GM18861 (cell line): ENCODE results near the gene MUC4.
"Not testable (repeated sequence)": the region's sequence is repeated elsewhere in the genome, so short reads cannot be mapped to it uniquely, and the experiment has no call there.

ENCODE experiments used
- ATAC-seq: cut with Tn5 transposase; IDR thresholded peaks from one replicate; pipeline ENCODE4 v1.9.1; 2021; ENCODE audit not compliant: unreplicated experiment

MUC4 gene

DNA sequence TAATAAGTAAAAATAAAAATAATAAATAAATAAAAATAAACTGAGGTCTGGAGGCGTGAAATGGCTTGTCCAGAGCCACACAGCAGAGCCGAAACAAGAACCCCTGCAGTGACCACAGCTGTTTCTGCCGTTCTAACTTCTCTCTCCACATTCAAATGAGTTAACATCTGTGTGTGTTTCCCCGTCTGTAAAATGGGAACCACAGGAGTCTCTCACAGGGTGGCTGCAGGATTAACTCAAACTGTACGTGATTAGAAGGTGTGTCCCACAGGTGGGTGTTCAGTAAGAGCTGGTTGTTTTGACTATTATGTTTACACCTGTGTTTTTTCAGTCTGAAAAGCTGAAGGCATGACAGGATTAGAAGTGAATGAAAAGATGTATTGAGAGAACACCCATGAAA is 27.0 kb upstream of the MUC4 start:
- ATAC-seq, result no peak

DNA sequence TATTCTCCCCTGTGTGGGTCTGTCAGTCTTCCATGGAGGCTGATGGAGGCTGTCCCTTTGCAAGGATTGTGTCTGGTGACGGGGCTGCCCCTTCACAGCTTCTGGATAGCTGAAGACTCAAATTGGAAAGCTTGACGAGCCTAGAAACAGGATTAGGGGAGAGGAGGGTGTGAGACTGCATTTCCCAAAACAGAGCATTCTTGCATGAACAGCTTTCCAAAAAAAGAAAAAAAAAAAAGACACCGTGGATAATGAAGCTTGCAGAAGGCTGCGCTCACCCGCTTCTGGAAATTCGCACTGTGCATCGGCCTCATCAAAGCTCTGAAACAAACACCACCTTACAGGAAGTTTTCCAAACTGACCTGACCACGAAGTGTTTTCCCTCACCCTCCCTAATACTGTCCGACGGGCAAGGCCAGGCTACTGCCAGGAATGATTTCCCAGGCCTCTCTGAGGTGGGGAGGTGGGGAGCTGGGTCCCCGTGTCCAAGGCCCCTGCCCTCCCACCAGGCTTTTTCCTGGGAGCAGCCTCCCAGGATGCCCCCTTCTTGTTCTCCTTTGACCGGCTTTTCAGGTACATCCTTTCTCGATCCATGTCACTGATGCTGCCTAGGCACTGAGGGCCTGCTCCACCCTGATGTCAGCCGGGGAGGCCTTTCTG is 24.9 kb upstream of the MUC4 start:
- no peak for ATAC-seq

DNA sequence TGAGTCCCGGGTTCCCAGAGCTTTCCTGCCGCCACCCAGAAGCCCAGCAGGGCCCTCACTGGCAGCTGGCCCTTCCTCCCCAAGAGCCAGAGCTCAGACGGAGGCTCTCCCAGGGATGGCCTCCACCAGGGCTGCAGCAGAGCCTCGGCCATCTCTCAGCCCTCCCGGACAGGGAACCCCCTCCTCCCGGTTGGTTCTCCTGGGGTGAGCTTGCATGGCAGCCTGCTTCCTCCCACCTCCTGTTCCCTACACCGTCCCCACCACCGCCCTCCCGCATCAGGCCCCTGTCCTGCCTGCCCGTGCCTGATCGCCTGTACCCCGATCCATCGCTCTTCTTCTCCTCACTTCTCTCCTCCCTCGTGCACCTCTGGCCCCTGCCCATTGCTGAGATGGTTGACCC is 24.1 kb upstream of the MUC4 start:
- no peak for ATAC-seq

DNA sequence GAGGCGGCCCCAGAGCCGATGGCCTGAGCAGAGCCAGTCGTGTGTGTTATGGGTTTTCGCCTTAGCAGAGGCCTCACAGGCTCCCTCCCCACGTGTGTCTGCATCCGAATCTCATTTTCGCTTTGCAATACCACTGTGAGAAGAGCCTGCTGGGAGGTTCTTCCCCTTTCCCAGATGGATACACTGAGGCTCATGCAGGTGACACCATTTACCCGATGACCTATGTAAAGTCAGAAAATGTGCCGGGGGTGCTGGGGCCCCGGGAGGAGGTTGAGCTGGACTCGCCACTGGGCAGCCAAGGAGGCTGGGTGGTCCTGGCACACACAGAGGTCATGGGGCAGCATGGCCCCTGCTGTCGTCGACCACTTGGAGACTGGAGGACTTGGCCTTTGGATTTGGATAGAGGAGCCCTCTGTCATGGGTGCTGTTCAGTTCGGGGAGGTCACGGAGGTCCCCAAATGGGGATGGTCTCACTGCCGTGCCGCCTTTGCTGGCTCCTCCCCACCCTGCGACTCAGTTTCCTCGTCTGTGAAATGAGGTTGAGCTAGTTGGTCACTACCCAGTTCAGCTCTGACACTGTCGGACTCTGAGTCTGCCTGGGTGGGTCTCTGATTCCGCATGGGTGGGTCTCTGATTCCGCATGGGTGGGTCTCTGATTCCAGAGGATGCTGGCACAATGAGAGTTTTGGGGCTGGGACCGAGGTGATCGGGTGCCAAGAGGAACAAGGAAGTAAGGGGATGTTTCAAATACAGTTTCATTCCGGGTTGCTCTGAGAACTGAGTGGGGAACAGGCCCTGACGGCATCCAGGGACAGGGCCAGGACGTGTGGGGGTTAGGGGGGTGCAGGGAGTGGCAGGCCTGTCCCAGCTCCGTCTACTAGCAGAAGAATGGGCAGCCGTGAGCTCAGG is 23.2 kb upstream of the MUC4 start:
- no peak for ATAC-seq

DNA sequence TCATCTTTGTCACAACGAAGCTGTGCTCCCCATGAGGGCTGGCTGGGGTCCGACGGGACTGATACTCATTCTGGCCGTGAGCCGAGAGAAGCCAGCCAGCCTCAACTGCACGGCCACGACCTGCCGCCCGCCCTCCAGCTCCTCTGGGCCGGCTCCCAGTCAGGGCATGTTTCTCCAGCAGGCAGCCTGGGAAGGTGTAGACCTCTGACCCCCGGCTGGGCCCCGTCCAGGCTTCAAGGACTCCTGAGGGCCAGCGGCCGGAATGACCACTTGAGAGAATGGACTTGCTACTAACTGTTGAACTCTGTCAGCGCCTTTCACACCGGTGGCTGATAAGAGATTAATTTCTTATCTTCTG is 18.1 kb upstream of the MUC4 start:
- no peak for ATAC-seq

DNA sequence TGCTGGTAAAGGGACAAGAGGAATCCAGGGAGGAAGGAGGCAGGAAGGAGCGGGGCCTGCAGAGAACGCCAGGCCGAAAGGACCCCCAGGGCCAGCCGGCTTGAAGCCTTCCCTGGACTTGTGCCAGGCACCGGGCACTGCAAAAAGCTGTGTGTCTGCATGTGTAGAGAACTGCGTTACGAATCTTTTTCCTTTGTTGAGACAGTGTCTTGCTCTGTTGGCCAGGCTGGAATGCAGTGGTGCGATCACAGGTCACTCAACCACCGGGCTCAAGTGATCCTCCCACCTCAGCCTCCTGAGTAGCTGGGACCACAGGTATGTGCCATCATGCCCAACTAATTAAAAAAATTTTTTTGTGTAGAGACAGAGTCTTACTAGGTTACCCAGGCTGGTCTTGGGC is 17.0 kb upstream of the MUC4 start:
- no peak for ATAC-seq

DNA sequence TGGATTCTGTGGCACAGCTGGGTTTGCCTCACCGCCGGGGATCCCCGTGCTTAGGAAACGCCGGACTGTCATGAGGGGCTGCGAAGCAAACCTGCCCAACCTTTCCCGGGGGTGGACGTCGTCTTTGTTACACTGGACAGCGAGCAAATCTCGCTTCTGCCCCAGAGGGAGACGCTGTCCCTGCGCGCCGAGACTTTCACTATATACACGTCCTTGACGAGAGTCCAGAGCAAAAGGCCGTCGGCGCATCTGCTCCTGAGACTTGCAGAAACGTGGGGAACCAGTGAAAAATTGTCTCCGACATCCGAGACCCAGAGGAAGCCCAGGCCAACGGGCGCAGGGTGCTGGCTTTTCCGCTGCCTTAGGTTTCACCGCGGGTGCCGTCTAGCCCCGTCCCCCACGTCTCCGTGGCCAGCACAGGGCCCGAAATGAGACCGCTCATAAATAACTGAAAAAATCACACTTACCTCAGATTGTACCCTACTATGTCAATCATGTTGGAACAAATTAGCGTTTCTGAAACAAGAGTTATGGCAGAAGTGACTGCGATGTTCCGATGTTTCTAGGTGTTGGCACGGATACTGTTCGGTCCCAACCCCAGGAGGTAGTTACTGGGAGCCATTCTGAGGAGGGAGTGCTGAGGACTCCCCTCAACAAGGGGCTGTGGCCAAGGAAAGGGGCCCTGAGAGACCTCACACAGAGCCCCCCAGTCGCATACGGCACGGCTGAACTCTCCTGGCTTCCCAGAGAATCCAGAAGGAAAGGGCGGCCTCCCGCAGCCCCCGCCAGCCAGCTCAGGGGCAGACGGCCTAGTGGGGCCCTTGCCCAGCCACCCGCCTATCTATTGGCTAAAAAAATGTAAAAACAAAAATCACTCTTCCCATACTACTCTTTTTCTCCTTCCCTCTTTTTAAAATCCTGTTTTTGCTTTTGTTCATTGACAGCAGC is 14.4 kb upstream of the MUC4 start:
- no peak for ATAC-seq

DNA sequence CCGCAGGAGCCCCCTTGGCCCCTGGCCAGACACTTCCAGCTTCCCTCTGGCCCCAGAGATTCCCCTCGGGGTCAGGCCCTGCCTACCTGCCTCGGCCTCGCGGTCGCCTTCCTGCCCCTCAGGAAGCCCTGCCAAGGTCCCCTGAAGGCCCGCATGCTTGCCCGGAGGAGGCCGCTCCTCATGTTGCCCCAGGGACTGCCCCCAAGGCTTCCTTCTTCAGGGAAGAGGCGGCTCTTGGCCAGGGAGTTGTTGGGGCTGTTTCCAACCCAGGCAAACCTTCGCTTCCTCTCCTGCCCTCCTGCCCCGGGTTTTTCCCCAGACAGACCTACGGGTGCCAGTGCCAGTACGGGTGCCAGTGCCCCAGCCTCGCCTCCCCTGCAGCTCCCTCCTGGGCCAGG is 13.5 kb upstream of the MUC4 start:
- no peak for ATAC-seq

DNA sequence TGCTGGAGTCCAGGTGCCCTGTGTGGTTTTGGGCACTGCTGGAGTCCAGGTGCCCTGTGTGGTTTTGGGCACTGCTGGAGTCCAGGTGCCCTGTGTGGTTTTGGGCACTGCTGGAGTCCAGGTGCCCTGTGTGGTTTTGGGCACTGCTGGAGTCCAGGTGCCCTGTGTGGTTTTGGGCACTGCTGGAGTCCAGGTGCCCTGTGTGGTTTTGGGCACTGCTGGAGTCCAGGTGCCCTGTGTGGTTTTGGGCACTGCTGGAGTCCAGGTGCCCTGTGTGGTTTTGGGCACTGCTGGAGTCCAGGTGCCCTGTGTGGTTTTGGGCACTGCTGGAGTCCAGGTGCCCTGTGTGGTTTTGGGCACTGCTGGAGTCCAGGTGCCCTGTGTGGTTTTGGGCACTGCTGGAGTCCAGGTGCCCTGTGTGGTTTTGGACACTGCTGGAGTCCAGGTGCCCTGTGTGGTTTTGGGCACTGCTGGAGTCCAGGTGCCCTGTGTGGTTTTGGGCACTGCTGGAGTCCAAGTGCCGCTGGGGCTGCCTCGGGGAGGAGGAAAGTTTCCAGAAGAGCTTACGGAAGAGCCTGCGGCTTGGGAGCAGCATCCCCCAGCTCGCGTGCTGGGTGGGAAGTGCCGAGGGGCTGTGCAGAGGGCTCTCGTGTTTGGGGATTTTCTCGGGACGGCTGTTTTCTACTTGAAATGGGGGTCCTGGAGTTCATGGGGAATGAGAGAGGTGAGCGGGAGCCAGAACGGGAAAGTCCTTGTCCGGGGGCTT is 12.9 kb upstream of the MUC4 start:
- ATAC-seq, result not testable (repeated sequence)

DNA sequence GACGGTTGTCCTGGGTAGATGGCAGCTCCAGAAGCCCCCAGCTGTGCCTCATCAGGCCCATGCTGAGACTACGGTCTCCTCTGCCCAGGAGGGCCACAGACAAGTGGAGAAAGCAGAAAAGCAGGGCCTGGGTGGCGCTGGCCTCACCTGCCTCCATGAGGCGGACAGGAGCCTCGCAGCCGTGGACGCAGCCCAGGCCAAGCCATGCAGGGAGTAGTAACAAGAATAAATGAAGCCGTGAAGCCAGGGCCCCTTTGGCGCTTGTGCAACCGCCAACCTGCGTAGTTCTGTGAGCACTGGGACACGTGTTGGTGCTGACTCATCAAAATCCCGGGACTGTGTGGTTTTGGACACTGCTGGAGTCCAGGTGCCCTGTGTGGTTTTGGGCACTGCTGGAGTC is 12.3 kb upstream of the MUC4 start:
- ATAC-seq, result no peak

DNA sequence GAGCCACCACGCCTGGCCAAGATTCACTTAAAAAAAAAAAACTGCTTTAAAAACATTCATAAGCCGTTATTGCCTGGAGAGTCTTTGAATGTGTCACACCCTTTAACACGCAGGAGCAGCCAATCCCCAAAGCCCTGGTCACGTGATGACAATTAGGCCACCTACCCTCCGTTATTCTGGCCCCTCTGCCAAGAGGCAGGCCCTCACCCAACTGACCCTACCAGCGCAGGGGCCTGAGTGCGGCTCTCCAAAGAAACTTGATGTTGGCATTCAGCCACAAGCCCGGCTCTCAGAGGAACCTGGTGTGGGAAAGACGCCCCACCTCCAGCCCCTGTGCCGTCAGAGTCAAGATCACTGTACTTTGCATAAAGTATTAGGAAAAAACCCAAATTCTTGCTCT is 11.6 kb upstream of the MUC4 start:
- no peak for ATAC-seq

DNA sequence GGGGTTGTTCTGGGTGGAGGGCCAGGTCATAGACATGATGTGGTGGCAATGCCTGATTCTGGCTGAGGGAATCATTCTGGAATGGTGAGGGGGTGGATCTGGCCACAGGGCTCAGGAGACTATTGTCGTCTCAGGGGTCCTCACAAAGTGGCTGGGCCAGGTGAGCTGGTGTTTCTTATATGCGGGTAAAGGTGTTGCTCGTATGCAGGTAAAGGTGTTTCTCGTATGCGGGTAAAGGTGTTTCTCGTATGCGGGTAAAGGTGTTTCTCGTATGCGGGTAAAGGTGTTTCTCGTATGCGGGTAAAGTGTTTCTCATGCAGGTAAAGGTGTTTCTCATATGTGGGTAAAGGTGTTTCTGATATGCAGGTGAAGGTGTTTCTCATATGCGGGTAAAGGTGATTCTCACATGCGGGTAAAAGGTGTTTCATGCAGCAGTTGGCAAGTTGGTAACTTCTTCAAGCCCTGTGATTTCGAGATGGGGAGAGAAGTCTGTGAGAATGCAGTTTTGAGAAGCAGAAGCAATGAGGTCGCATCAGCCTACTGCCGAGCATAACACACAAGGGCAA is 10.5 kb upstream of the MUC4 start:
- no peak for ATAC-seq

DNA sequence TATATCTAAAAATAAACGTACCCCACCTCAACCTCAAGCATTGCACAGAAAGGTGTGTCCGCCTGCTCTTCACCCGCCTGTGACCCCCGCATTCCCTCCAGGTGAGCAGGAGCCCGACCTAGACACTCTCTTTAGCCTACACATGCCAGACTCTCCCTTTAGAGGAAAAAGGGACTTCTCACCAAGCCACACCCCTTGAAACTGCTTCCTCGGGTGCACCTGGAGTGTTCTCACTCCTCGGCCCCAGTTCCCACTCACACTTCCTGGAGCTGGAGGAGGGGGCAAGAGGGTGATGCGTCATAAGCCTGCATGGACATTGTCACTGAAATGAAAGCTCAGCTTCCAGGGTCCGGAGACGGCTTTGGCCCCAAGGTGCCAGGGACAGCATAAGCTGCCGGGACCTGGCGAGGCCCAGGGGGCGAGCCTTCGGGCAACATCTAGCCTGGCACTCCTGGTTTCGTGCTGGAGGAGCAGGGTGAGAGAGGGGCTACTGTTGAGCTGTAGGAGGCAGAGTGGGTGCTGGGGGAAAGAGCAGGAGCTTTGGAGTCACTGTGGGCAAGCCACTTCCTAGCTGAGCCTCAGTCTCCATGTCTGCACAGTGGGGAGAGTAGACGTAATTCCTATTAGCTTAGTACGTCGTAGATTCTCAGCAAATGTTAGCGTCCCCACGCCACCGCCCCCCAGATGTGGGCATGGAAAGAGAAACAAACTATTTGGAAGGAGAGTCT is 9.8 kb upstream of the MUC4 start:
- ATAC-seq, result no peak

DNA sequence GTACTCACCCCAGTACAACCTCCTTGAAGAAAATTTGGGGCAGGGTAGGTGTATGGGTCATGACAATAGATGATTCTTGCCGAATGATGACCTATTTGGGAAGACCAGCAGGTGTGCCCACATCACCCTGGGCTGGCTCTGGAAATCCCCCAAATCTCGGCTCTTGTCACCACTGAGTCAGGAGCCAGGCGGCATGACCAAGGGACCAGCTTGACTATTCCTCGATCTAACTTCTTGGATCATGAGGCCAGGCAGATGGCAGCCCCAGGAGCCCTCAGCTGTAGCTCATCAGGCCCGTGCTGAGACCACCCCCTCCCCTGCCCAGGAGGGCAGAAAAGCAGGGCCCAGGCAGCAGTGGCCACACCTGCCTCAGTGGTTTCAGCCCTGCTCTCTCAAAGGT is 9.2 kb upstream of the MUC4 start:
- ATAC-seq, result no peak

DNA sequence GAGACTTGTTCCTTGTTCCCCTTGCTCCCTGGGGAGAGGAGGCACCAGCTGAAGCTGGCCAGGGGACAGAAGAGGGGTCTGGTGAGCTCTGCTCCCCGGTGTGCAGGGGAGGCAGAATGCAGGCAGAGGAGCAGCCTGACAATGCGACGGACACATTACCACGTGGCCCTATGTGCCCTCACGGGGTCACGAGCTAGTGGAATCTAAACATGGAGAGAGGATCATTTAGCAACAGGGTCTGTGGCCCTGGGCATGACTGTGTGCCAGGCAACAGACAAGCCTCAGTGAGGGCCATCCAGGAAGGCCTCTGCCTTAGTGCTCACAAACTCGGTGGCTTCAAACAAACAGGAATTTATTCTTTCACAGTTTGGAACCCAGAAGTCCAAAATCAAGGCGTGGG is 8.5 kb upstream of the MUC4 start:
- no peak for ATAC-seq

DNA sequence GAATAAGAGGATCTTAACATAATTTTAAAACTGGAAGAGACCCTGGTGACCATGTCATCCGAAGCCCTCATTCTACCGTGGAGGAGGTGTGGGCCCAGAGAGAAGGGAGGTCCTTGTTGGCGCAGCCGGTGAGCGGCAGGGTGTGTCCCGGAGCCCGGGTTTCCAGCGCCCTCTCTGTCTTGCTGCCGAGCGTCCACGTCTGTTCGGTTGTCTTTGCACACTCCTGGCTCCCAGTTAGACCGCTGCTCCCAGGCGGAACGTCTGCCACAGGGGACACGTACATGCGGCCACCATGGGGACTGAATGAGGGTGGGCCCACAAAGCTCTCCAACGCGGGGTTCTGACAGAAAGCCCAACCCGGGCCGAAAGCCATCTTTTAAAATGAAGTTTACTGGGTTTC is 6.6 kb upstream of the MUC4 start:
- no peak for ATAC-seq

DNA sequence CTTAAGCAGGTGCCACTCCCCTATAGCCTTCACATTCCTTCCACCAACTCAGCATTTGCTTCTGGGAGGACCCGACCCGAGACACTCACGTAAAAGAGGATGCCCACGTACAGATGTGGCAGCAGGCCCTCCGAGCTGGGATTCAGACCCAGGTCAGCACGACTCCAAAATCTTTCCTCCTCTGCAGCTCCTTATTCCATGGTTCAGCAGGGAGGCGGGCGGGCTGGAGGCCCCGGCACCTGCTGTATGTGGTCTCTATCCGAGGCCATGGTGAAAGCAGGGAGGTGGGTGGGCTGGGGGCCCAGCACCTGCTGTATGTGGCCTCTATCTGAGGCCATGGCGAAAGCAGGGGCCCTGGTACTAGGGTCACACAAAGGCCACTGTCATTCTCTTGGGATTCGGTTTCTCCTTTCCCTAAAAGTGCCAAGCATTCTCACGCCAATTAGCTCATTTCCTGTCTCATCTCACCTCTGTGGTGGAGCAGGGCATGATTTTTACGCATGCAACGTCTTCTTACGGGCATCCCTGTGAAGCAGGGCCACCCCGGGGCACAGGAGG is 5.9 kb upstream of the MUC4 start:
- no peak for ATAC-seq

DNA sequence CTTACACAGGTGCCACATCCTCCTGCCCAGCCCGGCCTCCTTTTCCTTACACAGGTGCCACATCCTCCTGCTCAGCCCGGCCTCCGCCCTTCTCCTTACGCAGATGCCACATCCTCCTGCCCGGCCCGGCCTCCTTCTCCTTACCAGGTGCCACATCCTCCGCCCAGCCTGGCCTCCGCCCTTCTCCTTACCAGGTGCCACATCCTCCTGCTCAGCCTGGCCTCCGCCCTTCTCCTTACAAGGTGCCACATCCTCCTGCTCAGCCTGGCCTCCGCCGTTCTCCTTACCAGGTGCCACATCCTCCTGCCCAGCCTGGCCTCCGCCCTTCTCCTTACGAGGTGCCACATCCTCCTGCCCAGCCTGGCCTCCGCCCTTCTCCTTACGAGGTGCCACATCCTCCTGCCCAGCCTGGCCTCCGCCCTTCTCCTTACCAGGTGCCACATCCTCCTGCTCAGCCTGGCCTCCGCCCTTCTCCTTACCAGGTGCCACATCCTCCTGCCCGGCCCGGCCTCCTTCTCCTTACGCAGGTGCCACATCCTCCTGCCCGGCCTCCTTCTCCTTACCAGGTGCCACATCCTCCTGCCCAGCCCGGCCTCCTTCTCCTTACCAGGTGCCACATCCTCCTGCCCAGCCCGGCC is 4.7 kb upstream of the MUC4 start:
- ATAC-seq, result not testable (repeated sequence)

DNA sequence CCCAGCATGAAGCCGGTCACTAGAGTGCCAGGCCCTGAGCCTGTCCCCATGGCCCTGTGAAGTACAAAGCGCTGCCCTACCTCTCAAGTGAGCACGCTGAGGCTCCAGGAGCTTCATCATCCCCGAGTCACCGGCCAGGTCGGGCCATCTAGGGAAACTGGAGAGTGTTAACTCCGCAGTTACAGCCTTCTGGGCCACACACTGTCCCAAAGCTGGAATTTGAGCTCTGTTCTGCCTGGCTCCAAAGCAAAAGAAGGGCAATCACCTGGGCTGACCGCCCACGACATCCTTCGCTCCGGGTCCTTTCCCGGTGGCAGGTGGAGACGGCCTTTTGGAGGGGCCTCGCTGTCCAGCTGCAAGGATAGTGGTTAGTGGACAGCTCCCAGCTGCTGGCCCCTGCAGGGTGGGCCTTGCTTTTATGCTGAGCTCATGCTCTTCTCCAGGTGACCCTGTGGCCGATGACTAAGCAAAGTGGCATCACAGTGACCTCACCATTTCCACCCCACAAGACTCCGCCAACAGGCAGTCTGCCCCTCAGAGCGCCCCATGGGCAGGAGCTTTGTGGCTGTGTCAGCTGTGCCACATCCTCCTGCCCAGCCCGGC is 3.5 kb upstream of the MUC4 start:
- no peak for ATAC-seq
